ENCODE results near the gene ST6GALNAC4. TPM values are rescaled to one million over a fixed set of nuclear protein-coding genes. Genes with fewer than 3 reads are reported as not detected.

The ST6GALNAC4 gene
- polyA plus RNA-seq, 1 donor (not counting 4 experiments of a cell fraction or from before 2014, with no cell fraction given): 5.8 TPM

DNA sequence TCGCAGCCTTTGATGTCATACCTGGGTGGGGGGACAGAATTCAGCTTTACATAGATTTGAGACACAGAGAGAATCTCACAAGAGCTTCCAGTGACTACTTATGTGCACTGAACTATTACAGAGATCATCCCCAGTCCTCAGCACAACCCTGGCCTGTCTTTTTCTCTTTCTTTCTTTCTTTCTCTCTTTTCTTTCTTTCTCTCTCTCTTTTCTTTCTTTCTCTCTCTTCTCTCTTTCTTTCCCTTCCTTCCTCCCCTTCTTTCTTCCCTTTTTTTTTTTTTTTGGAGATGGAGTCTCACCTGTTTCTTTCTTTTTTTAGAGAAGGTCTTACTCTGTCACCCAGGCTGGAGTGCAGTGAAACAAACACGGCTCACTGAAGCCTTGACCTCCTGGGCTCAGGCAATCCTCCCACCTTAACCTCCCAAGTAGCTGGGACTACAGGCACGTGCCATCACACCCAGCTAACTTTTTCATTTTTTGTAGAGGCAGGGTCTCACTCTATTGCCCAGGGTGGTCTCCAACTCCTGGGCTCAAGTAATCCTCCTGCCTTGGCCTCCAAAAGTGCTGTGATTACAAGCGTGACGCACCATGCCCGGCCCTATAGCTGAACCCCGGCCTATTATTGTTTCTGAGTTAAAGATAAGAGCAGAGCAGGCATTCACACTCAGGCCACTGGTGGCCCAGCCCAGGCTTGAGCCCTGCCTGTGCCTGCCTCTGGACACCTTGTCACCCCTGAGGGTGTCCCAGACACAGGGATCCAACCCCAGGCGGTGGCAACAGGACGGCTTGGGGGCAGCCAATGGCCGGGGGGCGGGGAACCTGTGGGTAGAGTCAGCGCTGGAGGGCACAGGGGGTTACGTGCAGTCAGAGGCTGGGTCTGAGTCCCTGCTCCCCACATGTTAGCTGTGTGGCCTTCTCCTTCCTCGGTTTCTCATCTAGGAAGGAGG, 9.4 kb upstream of the ST6GALNAC4 start:
- Histone ChIP-seq H3K79me2 (ENCODE audit: control insufficient read depth, insufficient read depth, low read length) (no peaks in the 10 kb centered on the region), H2AFZ (ENCODE audit: control insufficient read depth, low read length) (no peak overlapping the region), H3K9ac (ENCODE audit: control insufficient read depth, extremely low read depth, insufficient read depth, low read length) (peak overlapping the region; percentile 64), H3K9me1 (ENCODE audit: control insufficient read depth, extremely low read depth, insufficient read depth, low read length) (no peaks in the 10 kb centered on the region), H3K27ac (ENCODE audit: control insufficient read depth, insufficient read depth, low read length) (no peak overlapping the region), H3K27me3 (ENCODE audit: control insufficient read depth, extremely low read depth, insufficient read depth, low read length) (no peaks in the 10 kb centered on the region), H3K9me3 (ENCODE audit: control insufficient read depth, low read depth, low read length) (no peaks in the 10 kb centered on the region), H3K4me1 (ENCODE audit: control insufficient read depth, extremely low read depth, insufficient read depth, low read length) (peaks cover 32% of the 10 kb centered on the region), H4K20me1 (ENCODE audit: control insufficient read depth, extremely low read depth, insufficient read depth, low read length) (no peaks in the 10 kb centered on the region), H3K36me3 (ENCODE audit: control insufficient read depth in 2 of 2, extremely low read depth in 1 of 2, insufficient read depth in 2 of 2, low read length in 2 of 2) (no peaks in the 10 kb centered on the region), H3K4me3 (ENCODE audit: control insufficient read depth in 2 of 3, extremely low read depth in 1 of 3, insufficient read depth in 2 of 3, low read depth in 1 of 3, low read length in 3 of 3) (peak overlapping the region in 2 of 3 experiments; percentile 48 to 59), H3K4me2 (ENCODE audit: control insufficient read depth, extremely low read depth, insufficient read depth, low read depth, low read length) (peak overlapping the region; percentile 71)
- dilution Hi-C loops (cut with MboI; ENCODE audit: extremely low pct_ligation_motif_present, low sequenced_read_pairs): loop anchor here (25.0 kb wide), 1 partner anchor 136 kb away; the partner anchor contains the start of genes NAIF1 and SLC25A25
- FAIRE-seq (no peak), DNase-seq (ENCODE audit: low read depth, low spot score) (no peak)
- no peak for TF ChIP-seq EZH2 (IDR thresholded peaks at IDR 0.05; ENCODE audit: low read length)
- TF ChIP-seq, protein P1, sequence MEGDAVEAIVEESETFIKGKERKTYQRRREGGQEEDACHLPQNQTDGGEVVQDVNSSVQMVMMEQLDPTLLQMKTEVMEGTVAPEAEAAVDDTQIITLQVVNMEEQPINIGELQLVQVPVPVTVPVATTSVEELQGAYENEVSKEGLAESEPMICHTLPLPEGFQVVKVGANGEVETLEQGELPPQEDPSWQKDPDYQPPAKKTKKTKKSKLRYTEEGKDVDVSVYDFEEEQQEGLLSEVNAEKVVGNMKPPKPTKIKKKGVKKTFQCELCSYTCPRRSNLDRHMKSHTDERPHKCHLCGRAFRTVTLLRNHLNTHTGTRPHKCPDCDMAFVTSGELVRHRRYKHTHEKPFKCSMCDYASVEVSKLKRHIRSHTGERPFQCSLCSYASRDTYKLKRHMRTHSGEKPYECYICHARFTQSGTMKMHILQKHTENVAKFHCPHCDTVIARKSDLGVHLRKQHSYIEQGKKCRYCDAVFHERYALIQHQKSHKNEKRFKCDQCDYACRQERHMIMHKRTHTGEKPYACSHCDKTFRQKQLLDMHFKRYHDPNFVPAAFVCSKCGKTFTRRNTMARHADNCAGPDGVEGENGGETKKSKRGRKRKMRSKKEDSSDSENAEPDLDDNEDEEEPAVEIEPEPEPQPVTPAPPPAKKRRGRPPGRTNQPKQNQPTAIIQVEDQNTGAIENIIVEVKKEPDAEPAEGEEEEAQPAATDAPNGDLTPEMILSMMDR (optimal IDR thresholded peaks at IDR 0.05 in 1 of 3, IDR thresholded peaks at IDR 0.05 in 1 of 3, conservative IDR thresholded peaks at IDR 0.05 in 1 of 3; ENCODE audit: extremely low read depth in 1 of 3, insufficient read depth in 2 of 3, low read length in 3 of 3): no peak

- peaks cover 24% of the 10 kb centered on the region for H3K4me1 ChIP-seq (ENCODE audit: control insufficient read depth, extremely low read depth, insufficient read depth, low read length)
- H4K20me1 ChIP-seq (ENCODE audit: control insufficient read depth, extremely low read depth, insufficient read depth, low read length): no peaks in the 10 kb centered on the region
- no peaks in the 10 kb centered on the region for H3K27me3 ChIP-seq (ENCODE audit: control insufficient read depth, extremely low read depth, insufficient read depth, low read length)
- no peak overlapping the region for H3K9ac ChIP-seq (ENCODE audit: control insufficient read depth, extremely low read depth, insufficient read depth, low read length)
- H3K27ac ChIP-seq (ENCODE audit: control insufficient read depth, insufficient read depth, low read length): no peak overlapping the region
- H3K4me2 ChIP-seq (ENCODE audit: control insufficient read depth, extremely low read depth, insufficient read depth, low read depth, low read length): no peak overlapping the region
- H2AFZ ChIP-seq (ENCODE audit: control insufficient read depth, low read length): no peak overlapping the region
- no peak overlapping the region for H3K4me3 ChIP-seq (ENCODE audit: control insufficient read depth in 2 of 3, extremely low read depth in 1 of 3, insufficient read depth in 2 of 3, low read depth in 1 of 3, low read length in 3 of 3)
- no peaks in the 10 kb centered on the region for H3K36me3 ChIP-seq (ENCODE audit: control insufficient read depth in 2 of 2, extremely low read depth in 1 of 2, insufficient read depth in 2 of 2, low read length in 2 of 2)
- FAIRE-seq (no peak), DNase-seq (ENCODE audit: low read depth, low spot score) (no peak)
- dilution Hi-C loops (cut with MboI; ENCODE audit: extremely low pct_ligation_motif_present, low sequenced_read_pairs): loop anchor here (25.0 kb wide), 1 partner anchor 137 kb away; the partner anchor contains the start of genes NAIF1 and SLC25A25
- no peaks in the 10 kb centered on the region for H3K9me3 ChIP-seq (ENCODE audit: control insufficient read depth, low read depth, low read length)
- no peaks in the 10 kb centered on the region for H3K9me1 ChIP-seq (ENCODE audit: control insufficient read depth, extremely low read depth, insufficient read depth, low read length)
- H3K79me2 ChIP-seq (ENCODE audit: control insufficient read depth, insufficient read depth, low read length): no peaks in the 10 kb centered on the region
- TF ChIP-seq, protein P1 (optimal IDR thresholded peaks at IDR 0.05 in 1 of 3, IDR thresholded peaks at IDR 0.05 in 1 of 3, conservative IDR thresholded peaks at IDR 0.05 in 1 of 3; ENCODE audit: extremely low read depth in 1 of 3, insufficient read depth in 2 of 3, low read length in 3 of 3): no peak
- no peak for TF ChIP-seq EZH2 (IDR thresholded peaks at IDR 0.05; ENCODE audit: low read length)
Observed at GRCh38 chr9:127924736-127925444, 8.0 kb upstream of the ST6GALNAC4 start.
